HL-60 (cell line): ENCODE measurements around the gene SRSF8.

Experiments used
- CTCF ChIP-seq: IDR thresholded peaks from one replicate; pipeline ENCODE4 v1.5.1; 2011; ENCODE audit warnings: low read length, control low read depth, inconsistent platforms; ENCODE audit not compliant: insufficient read depth
- POLR2AphosphoS5 ChIP-seq: IDR thresholded peaks from 2 replicates; pipeline ENCODE4 v1.6.1; 2012; ENCODE audit warnings: low read depth
- SPI1 ChIP-seq: IDR thresholded peaks from 2 replicates; pipeline ENCODE4 v1.6.1; 2012; ENCODE audit warnings: low read depth, mild to moderate bottlenecking, borderline replicate concordance

DNA sequence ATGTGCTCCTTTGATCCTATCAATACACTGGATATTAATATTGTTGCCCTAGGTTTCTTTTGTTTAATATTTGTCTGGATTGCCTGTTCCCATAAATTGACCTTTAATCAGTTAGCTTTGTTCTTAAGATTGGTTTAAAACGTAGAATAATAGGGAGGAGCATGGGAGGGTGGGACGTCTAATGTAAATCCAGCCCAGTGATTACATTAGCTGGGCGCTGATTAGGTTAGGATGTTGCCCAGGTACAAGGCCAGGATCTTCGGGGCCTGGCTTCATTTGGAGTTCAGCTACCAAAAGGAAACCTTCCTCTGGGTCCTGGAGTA lies at the start of gene SRSF8:
- TF ChIP-seq CTCF (no peak), POLR2AphosphoS5 (no peak), SPI1 (no peak)
